Measurements from ENCODE around the gene NDUFS3.

- no peak for TF ChIP-seq POLR2A (IDR thresholded peaks at IDR 0.05; ENCODE audit: low read length)
- no peak for TF ChIP-seq GATA1 (IDR thresholded peaks at IDR 0.05; ENCODE audit: low read depth, low read length)
These were observed 5.0 kb downstream of the NDUFS3 start for GRCh38 chr11:47583844-47584243.
